Peyer's patch (tissue), 4 donors: ENCODE measurements around the gene CENPV.

ENCODE experiments used
- POLR2A ChIP-seq, 2 donors: fragments of 450-650 bp; IDR thresholded peaks; one replicate each; pipeline ENCODE4 v1.5.1; 2017; ENCODE audit warnings: antibody characterized with exemption in 2 of 2, mild to moderate bottlenecking in 2 of 2, moderate library complexity in 2 of 2
- TF ChIP-seq, protein P1 (sequence below), 6 experiments: fragments of 450-650 bp in 4 of 6; fragments of 200-600 bp in 2 of 6; sonication (generic) in 1 of 6; IDR thresholded peaks; one replicate each; pipeline ENCODE4 v1.5.1; 2017 to 2019; ENCODE audit warnings: antibody characterized with exemption in 6 of 6, mild to moderate bottlenecking in 3 of 6, moderate library complexity in 1 of 6

GRCh38 chr17:16306211-16306610, 47.1 kb downstream of the CENPV start:
- TF ChIP-seq, protein P1, sequence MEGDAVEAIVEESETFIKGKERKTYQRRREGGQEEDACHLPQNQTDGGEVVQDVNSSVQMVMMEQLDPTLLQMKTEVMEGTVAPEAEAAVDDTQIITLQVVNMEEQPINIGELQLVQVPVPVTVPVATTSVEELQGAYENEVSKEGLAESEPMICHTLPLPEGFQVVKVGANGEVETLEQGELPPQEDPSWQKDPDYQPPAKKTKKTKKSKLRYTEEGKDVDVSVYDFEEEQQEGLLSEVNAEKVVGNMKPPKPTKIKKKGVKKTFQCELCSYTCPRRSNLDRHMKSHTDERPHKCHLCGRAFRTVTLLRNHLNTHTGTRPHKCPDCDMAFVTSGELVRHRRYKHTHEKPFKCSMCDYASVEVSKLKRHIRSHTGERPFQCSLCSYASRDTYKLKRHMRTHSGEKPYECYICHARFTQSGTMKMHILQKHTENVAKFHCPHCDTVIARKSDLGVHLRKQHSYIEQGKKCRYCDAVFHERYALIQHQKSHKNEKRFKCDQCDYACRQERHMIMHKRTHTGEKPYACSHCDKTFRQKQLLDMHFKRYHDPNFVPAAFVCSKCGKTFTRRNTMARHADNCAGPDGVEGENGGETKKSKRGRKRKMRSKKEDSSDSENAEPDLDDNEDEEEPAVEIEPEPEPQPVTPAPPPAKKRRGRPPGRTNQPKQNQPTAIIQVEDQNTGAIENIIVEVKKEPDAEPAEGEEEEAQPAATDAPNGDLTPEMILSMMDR (IDR thresholded peaks at IDR 0.05): no peak
- no peak for TF ChIP-seq POLR2A (IDR thresholded peaks at IDR 0.05)
